ACC112 (cell line): Measurements from ENCODE around the gene CCR7.

Source experiments
- H2AFZ ChIP-seq: fragments of 200-600 bp; sonication (generic); one replicate; pipeline ENCODE4 v1.6.0; 2017; ENCODE audit warnings: antibody characterized with exemption, low read length; ENCODE audit not compliant: unreplicated experiment
- H3K27ac ChIP-seq: fragments of 200-600 bp; sonication (generic); 2 replicates; pipeline ENCODE4 v1.5.1; 2014; ENCODE audit warnings: low read depth, mild to moderate bottlenecking, antibody characterized with exemption, low read length, moderate library complexity
- H3K27me3 ChIP-seq: fragments of 200-600 bp; sonication (generic); 2 replicates; pipeline ENCODE4 v1.6.1; 2014; ENCODE audit warnings: mild to moderate bottlenecking, antibody characterized with exemption, low read length, moderate library complexity, mixed read lengths; ENCODE audit not compliant: insufficient read depth
- H3K36me3 ChIP-seq: fragments of 200-600 bp; sonication (generic); 2 replicates; pipeline ENCODE4 v1.6.1; 2016; ENCODE audit warnings: mild to moderate bottlenecking, antibody characterized with exemption, low read length, moderate library complexity, mixed read lengths; ENCODE audit not compliant: insufficient read depth
- H3K4me1 ChIP-seq: fragments of 200-600 bp; sonication (generic); one replicate; pipeline ENCODE4 v1.6.1; 2016; ENCODE audit warnings: low read length, mixed read lengths; ENCODE audit not compliant: insufficient read depth, unreplicated experiment, control insufficient read depth
- H3K4me3 ChIP-seq: fragments of 200-600 bp; sonication (generic); 2 replicates; pipeline ENCODE4 v1.5.1; 2014; ENCODE audit warnings: mild to moderate bottlenecking, low read depth, low read length
- H3K79me2 ChIP-seq: fragments of 200-600 bp; sonication (generic); one replicate; pipeline ENCODE4 v1.6.0; 2016; ENCODE audit warnings: low read length; ENCODE audit not compliant: control insufficient read depth, unreplicated experiment, insufficient read depth

Gene CCR7

GRCh38 chr17:40530531-40530994 lies 34.7 kb downstream of the CCR7 start:
- Histone ChIP-seq H3K27me3 (no peaks in the 10 kb centered on the region), H3K79me2 (no peaks in the 10 kb centered on the region), H2AFZ (no peak overlapping the region)

GRCh38 chr17:40529991-40530390 lies 35.3 kb downstream of the CCR7 start:
- H2AFZ ChIP-seq = no peak overlapping the region
- no peaks in the 10 kb centered on the region for H3K27me3 ChIP-seq
- no peak overlapping the region for H3K27ac ChIP-seq
- no peak overlapping the region for H3K4me3 ChIP-seq
- H3K79me2 ChIP-seq = no peaks in the 10 kb centered on the region
- H3K4me1 ChIP-seq = peaks cover 29% of the 10 kb centered on the region
- peaks cover 3% of the 10 kb centered on the region; the same call in 1 of the 2 replicates for H3K36me3 ChIP-seq

More at GRCh38 chr17:40530531-40530994, 34.7 kb downstream of the CCR7 start:
- no peaks in the 10 kb centered on the region for H3K36me3 ChIP-seq
- peaks cover 29% of the 10 kb centered on the region for H3K4me1 ChIP-seq
- no peak overlapping the region for H3K27ac ChIP-seq
- H3K4me3 ChIP-seq = no peak overlapping the region

- Histone ChIP-seq H3K27ac (no peak overlapping the region), H3K27me3 (no peaks in the 10 kb centered on the region), H3K4me1 (peaks cover 23% of the 10 kb centered on the region), H3K36me3 (peaks cover 3% of the 10 kb centered on the region; the same call in 1 of the 2 replicates), H3K79me2 (no peaks in the 10 kb centered on the region), H3K4me3 (no peak overlapping the region), H2AFZ (no peak overlapping the region)
These were observed 36.4 kb downstream of the CCR7 start for GRCh38 chr17:40528692-40529417.

- Histone ChIP-seq H2AFZ (peak overlapping the region; percentile 17), H3K4me1 (peaks cover 9% of the 10 kb centered on the region), H3K36me3 (peaks cover 8% of the 10 kb centered on the region; the same call in 1 of the 2 replicates), H3K27ac (no peak overlapping the region), H3K79me2 (no peaks in the 10 kb centered on the region), H3K27me3 (no peaks in the 10 kb centered on the region), H3K4me3 (no peak overlapping the region)
These were observed 38.6 kb downstream of the CCR7 start for GRCh38 chr17:40526668-40527067.

- Histone ChIP-seq H3K27ac (no peak overlapping the region), H3K27me3 (no peaks in the 10 kb centered on the region)
These were observed 40.0 kb downstream of the CCR7 start for GRCh38 chr17:40525294-40525693.

GRCh38 chr17:40524243-40524965 lies 40.9 kb downstream of the CCR7 start:
- Histone ChIP-seq H3K27ac (no peak overlapping the region), H2AFZ (no peak overlapping the region), H3K27me3 (no peaks in the 10 kb centered on the region), H3K4me1 (peaks cover 21% of the 10 kb centered on the region), H3K36me3 (peaks cover 8% of the 10 kb centered on the region; the same call in 1 of the 2 replicates), H3K79me2 (no peaks in the 10 kb centered on the region), H3K4me3 (no peak overlapping the region)

More at GRCh38 chr17:40525294-40525693, 40.0 kb downstream of the CCR7 start:
- no peak overlapping the region for H2AFZ ChIP-seq
- peaks cover 17% of the 10 kb centered on the region for H3K4me1 ChIP-seq
- no peak overlapping the region for H3K4me3 ChIP-seq
- H3K36me3 ChIP-seq = peaks cover 8% of the 10 kb centered on the region; the same call in 1 of the 2 replicates
- no peaks in the 10 kb centered on the region for H3K79me2 ChIP-seq

GRCh38 chr17:40522961-40523310 lies 42.3 kb downstream of the CCR7 start:
- Histone ChIP-seq H3K4me3 (no peak overlapping the region), H3K27ac (peak overlapping the region; percentile 91), H2AFZ (no peak overlapping the region), H3K27me3 (no peaks in the 10 kb centered on the region), H3K79me2 (no peaks in the 10 kb centered on the region), H3K4me1 (peaks cover 35% of the 10 kb centered on the region), H3K36me3 (peaks cover 8% of the 10 kb centered on the region; the same call in 1 of the 2 replicates)

- Histone ChIP-seq H3K36me3 (peaks cover 8% of the 10 kb centered on the region; the same call in 1 of the 2 replicates), H3K4me3 (no peak overlapping the region), H3K79me2 (no peaks in the 10 kb centered on the region), H3K27me3 (no peaks in the 10 kb centered on the region), H3K27ac (peak overlapping the region; percentile 91), H3K4me1 (peaks cover 37% of the 10 kb centered on the region), H2AFZ (no peak overlapping the region)
These were observed 42.9 kb downstream of the CCR7 start for GRCh38 chr17:40522250-40522960.

- H3K79me2 ChIP-seq = no peaks in the 10 kb centered on the region
- peaks cover 8% of the 10 kb centered on the region; the same call in 1 of the 2 replicates for H3K36me3 ChIP-seq
- H2AFZ ChIP-seq = peak overlapping the region; percentile 44
- H3K27me3 ChIP-seq = no peaks in the 10 kb centered on the region
- H3K27ac ChIP-seq = peak overlapping the region; percentile 91
- peaks cover 51% of the 10 kb centered on the region for H3K4me1 ChIP-seq
- H3K4me3 ChIP-seq = no peak overlapping the region
These were observed 44.2 kb downstream of the CCR7 start for GRCh38 chr17:40520991-40521453.

- 0 out of 2 replicates have a peak, but pooled peaks cover 5% of the 10 kb centered on the region for H3K36me3 ChIP-seq
- no peaks in the 10 kb centered on the region for H3K27me3 ChIP-seq
- peak overlapping the region; percentile 56; the same call in 1 of the 2 replicates for H3K27ac ChIP-seq
- peaks cover 51% of the 10 kb centered on the region for H3K4me1 ChIP-seq
- no peak overlapping the region for H2AFZ ChIP-seq
- H3K79me2 ChIP-seq = no peaks in the 10 kb centered on the region
- no peak overlapping the region for H3K4me3 ChIP-seq
These were observed 46.0 kb downstream of the CCR7 start for GRCh38 chr17:40519089-40519775.
